GM19468 (cell line): Measurements from ENCODE around the gene NEURL3.
"Not testable (repeated sequence)": the region's sequence is repeated elsewhere in the genome, so short reads cannot be mapped to it uniquely, and the experiment has no call there.

Source experiments
- ATAC-seq: cut with Tn5 transposase; IDR thresholded peaks from one replicate; pipeline ENCODE4 v1.9.1; 2021; ENCODE audit warnings: mild to moderate bottlenecking, moderate library complexity, moderate number of reproducible peaks; ENCODE audit not compliant: unreplicated experiment; ENCODE audit errors: extremely low read depth

The NEURL3 gene

GRCh38 chr2:96491860-96492497 is 13.2 kb downstream of the NEURL3 start:
- ATAC-seq: no peak

- ATAC-seq: no peak
These were observed 15.5 kb downstream of the NEURL3 start for GRCh38 chr2:96489663-96490062.

DNA sequence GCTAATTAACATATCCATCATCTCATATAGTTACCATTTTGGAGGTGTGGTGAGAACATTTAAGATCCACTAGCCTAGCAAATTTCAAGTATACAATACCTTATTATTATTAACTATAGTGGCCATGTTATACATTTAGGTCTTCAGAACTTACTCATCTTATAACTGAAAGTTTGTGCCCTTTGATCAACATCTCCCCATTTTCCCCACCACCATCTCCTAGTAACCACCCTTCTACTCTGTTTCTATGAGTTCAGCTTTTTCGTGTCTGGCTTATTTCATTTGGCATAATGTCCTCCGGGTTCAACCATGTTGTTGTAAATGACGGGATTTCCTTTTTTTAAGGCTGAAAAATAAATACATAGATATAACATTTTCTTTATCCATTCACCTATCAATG is 15.9 kb downstream of the NEURL3 start:
- ATAC-seq: no peak

GRCh38 chr2:96486696-96487095 is 18.5 kb downstream of the NEURL3 start:
- ATAC-seq: no peak

GRCh38 chr2:96485751-96486651 is 19.2 kb downstream of the NEURL3 start:
- ATAC-seq: peak; percentile 81

GRCh38 chr2:96485350-96485749 is 19.8 kb downstream of the NEURL3 start:
- ATAC-seq: no peak

DNA sequence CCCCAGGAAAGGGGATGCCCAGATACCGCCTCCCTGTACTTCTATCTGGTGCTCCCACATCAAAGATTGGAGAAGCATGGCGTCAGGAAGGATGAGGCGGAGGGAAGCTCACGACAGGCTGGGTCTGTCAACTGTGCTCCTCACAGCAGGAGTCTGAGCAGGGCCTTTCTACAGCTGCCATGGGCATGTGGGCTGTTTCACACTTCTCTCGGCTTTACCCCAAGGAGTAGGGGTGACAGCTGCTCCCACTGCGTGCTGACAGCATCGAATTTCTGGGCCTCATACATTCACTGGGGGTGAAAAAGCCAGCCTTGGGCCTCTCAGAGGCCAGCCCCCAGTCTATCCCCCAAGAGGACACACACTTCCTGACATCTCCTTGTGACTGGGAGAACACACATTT is 21.1 kb downstream of the NEURL3 start:
- no peak for ATAC-seq

DNA sequence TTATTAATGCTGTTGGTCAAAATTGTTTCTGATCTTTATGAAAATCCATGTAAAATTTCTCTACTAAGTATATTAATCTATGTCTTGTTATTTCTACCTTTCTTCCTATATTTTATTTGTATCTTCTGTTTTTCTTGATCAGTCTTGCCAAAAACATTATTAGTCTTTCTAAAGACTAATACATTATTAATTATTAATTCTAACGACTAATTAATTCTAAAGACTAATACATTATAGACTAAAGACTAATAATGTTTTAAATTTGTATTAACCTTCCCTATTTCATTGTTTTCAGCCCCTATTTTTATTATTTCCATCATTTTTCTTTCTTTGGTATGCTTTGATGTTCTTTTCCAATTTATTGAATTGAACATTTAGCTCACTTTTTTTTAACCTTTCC is 27.7 kb downstream of the NEURL3 start:
- no peak for ATAC-seq

DNA sequence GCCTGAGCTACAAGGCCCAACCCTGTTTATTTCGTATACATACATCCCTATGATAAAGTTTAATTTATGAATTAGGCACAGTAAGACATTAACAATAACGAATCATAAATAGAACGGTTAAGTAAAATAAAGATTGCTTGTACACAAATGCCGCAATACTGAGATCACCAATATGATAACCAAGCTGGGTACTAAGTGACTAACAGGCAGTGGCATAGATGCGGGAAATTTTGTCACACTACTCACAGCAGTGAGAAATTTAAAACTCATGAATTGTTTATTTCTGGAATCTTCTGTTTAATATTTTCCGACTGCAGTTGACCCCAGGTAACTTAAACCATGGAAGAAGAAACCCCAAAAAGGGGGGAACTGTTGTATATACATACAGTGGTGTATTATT is 33.4 kb downstream of the NEURL3 start:
- no peak for ATAC-seq

DNA sequence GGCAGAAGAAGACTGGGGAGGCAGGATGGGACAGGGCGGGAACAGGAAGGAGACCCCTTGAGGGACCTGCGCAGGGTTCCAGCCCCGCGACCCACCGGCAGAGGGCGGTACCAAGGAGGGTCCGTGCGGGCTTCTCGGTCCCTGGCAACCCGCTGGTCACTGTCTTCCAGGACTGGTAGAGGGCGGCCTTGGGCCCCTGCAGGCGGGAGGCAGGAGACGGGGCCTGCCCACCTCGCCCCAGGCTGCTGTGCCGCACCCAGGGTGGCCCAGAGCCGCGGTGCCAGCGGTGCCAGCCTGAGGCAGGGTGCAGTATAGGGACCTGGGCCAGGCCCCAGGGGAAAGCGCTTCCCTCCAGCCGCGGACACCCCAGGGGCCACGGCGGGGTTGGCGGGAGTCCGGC is 34.5 kb downstream of the NEURL3 start:
- no peak for ATAC-seq

DNA sequence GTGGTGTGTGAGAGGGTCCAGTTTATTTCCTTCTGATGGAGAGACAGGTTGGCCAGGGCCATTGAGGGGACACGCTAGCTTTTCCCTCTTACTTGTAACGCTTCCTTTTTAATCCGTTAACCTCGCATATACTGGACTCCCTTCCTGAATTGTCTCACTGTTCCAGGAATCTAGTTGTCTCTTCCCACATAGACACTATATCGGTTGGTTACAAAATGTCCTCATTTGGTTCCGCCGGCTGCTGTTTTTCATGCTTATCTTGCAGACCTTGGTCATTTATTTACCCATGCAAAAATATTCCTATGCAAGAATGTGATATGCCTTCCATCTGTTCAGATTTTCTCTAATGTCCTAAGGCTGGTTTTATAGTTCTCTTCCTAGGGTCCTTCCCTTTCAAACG is 35.0 kb downstream of the NEURL3 start:
- no peak for ATAC-seq

GRCh38 chr2:96468904-96469303 is 36.3 kb downstream of the NEURL3 start:
- ATAC-seq: no peak

- ATAC-seq: no peak
These were observed 40.5 kb downstream of the NEURL3 start for GRCh38 chr2:96464651-96465050.

DNA sequence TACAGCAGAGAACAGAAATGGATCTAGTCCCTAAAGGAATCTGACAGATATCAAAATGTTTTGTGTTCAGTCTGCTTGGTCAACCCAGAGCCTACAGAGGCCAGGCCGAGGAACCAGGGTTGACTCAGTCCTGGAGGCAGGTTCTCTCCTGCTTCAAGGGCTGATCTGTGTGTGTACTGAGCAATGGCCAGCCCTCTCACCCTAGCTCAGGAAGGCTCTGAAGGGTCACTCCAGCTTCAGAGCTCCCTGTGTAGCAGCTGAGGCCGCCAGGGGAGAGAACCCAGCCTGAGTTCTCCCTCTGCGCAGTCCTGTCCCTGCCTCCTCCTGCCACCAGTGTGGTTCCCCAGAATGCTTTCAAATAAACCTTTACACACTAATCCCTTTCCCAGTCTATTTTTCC is 41.1 kb downstream of the NEURL3 start:
- ATAC-seq: no peak

DNA sequence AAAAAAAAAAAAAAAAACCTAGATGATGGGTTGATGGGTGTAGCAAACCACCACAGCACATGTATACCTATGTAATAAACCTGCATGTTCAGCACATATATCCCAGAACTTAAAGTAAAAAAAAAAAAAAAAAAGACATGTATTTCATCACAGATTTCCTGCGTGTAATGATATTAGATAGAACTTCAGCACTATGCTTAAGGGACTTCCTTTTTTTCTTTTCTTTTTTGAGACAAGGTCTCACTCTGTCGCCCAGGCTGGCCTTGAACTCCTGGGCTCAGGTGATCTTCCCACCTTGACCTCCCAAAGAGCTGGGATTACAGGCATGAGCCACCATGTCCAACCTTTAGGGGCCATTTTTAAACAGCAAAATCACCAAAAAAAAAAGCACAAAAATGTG is 42.0 kb downstream of the NEURL3 start:
- no peak for ATAC-seq

- not testable (repeated sequence) for ATAC-seq
These were observed 43.5 kb downstream of the NEURL3 start for GRCh38 chr2:96461616-96462015.

GRCh38 chr2:96452053-96452452 is 53.1 kb downstream of the NEURL3 start:
- ATAC-seq: no peak

DNA sequence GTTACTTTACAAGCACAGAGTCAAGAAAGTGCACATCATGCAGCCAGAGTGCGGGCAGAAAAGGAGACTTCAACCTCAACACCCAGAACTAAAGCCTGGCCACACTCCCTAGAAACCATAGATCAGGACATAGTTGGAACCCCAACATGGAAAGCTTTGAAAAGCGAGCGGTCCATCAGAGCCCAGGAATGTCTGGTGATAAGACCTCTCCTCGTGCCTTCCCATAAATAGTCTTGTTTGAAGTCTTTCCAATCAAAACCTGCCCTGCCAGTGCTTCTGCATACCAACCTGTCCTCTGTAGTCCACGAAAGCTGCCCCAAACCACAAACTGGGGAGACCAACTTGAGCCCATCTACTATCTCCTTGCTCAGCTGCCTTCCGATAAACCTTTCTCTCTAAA is 55.5 kb downstream of the NEURL3 start:
- no peak for ATAC-seq

DNA sequence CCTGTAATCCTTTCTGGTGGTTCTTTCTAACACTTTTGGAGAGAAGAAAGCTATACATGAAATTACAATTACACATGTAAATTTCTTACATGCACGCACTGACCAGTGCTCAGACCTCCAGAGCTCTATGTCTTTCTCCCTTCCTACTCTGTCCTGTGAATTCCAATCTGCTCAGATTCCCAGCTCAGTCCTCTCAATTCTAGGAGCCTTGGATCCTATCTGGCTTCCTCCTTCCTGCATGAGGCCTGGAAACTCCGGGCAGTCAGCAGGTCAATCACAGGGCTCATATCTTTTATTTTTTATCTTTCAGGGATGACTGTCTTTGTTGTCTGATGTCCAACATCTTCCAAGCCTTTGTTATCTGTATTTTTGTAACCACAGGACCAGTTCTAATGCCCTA is 56.0 kb downstream of the NEURL3 start:
- no peak for ATAC-seq

- no peak for ATAC-seq
These were observed 57.4 kb downstream of the NEURL3 start for GRCh38 chr2:96447726-96448125.
